ENCODE measurements around the gene PDCL3.
A peak's percentile ranks its signal among the peaks of the same experiment; 100 is the strongest.

PDCL3 gene

GRCh38 chr2:100561191-100561590 lies 1.6 kb upstream of the PDCL3 start:
- DNase-seq (ENCODE audit: low spot score), result no peak

- peak; percentile 34 for DNase-seq (ENCODE audit: low spot score)
Observed at GRCh38 chr2:100563407-100564247, 834 bp downstream of the PDCL3 start.

GRCh38 chr2:100568989-100569388 lies 6.2 kb downstream of the PDCL3 start:
- no peak for DNase-seq (ENCODE audit: low spot score)

- DNase-seq (ENCODE audit: low spot score), result no peak
Observed at GRCh38 chr2:100571668-100572067, 8.9 kb downstream of the PDCL3 start.

- DNase-seq (ENCODE audit: low spot score), result no peak
Observed at GRCh38 chr2:100577777-100578176, 15.0 kb downstream of the PDCL3 start.

GRCh38 chr2:100580367-100581276 lies 17.8 kb downstream of the PDCL3 start:
- no peak for DNase-seq (ENCODE audit: low spot score)

GRCh38 chr2:100581277-100581612 lies 18.5 kb downstream of the PDCL3 start:
- no peak for DNase-seq (ENCODE audit: low spot score)

GRCh38 chr2:100584816-100585215 lies 22.0 kb downstream of the PDCL3 start:
- DNase-seq (ENCODE audit: low spot score), result no peak

GRCh38 chr2:100588071-100588786 lies 25.4 kb downstream of the PDCL3 start:
- no peak for DNase-seq (ENCODE audit: low spot score)

- no peak for DNase-seq (ENCODE audit: low spot score)
Observed at GRCh38 chr2:100589527-100589926, 26.7 kb downstream of the PDCL3 start.

- DNase-seq (ENCODE audit: low spot score), result no peak
Observed at GRCh38 chr2:100592226-100592625, 29.4 kb downstream of the PDCL3 start.

GRCh38 chr2:100596465-100596864 lies 33.7 kb downstream of the PDCL3 start:
- DNase-seq (ENCODE audit: low spot score), result no peak

- DNase-seq (ENCODE audit: low spot score), result no peak
Observed at GRCh38 chr2:100599566-100599965, 36.8 kb downstream of the PDCL3 start.

GRCh38 chr2:100601661-100602060 lies 38.9 kb downstream of the PDCL3 start:
- DNase-seq (ENCODE audit: low spot score), result no peak

GRCh38 chr2:100603414-100603813 lies 40.6 kb downstream of the PDCL3 start:
- no peak for DNase-seq (ENCODE audit: low spot score)

GRCh38 chr2:100603948-100604633 lies 41.3 kb downstream of the PDCL3 start:
- peak; percentile 50 for DNase-seq (ENCODE audit: low spot score)

- DNase-seq (ENCODE audit: low spot score), result no peak
Observed at GRCh38 chr2:100606332-100606725, 43.5 kb downstream of the PDCL3 start.

GRCh38 chr2:100606726-100607343 lies 44.0 kb downstream of the PDCL3 start:
- DNase-seq (ENCODE audit: low spot score), result peak; percentile 75

- peak; percentile 90 for DNase-seq (ENCODE audit: low spot score)
Observed at GRCh38 chr2:100610381-100610831, 47.6 kb downstream of the PDCL3 start.

GRCh38 chr2:100611079-100612029 lies 48.6 kb downstream of the PDCL3 start:
- no peak for DNase-seq (ENCODE audit: low spot score)
